Measurements from ENCODE around the gene TMEM229A. TPM values are rescaled to one million over a fixed set of nuclear protein-coding genes. Genes with fewer than 3 reads are reported as not detected.
"Not testable (repeated sequence)": the region's sequence is repeated elsewhere in the genome, so short reads cannot be mapped to it uniquely, and the experiment has no call there.

TMEM229A gene
- under 1 TPM in 1 of 2 donors, not detected in 1; 0.11 TPM for total RNA-seq
- long read RNA-seq = 0 reads

DNA sequence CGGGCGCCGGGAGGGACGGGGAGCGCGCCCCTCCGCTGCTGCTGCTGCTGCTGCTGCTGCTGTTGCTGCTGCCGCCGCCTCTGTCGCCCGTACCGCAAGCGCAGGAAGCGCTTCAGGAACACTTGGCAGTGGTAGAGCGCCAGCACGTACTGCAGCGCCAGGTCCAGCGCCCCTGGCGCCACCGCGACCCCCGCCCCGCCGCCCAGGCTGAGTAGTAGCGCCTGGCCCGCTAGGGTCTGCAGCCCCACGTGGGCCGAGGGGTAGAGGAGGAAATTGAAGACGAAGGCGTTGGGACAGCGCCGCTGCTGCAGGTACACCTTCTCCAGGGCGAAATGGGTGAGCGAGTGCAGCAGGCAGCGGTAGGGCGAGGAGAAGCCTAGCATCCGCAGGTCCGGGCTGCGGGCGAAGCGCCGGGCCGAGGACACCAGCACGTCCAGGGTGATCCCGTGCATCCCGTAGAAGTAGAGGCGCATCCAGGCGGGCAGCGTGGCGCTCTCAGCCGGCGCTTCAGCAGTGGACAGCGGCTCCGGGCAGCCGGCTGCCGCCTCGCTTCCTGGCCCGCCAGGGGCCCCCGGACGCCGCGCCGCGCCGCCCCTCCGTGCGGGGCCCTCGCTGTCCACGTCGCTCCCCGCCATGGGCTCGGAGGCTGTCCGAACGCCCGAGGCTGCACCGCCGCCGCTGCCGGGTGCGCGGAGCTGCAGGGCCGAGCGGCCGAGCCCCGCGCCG lies at the start of gene TMEM229A:
Gene TMEM229A (minus strand): TSS at position 699 of the 726 bp plus-strand sequence. CDS start 64 bp downstream, at position 635.
- DNase-seq (peak in 1 of 2 donors; percentile 45), ATAC-seq (peak; percentile 69)
- intact Hi-C loops (cut with DNase I, micrococcal nuclease) = no loop called here

DNA sequence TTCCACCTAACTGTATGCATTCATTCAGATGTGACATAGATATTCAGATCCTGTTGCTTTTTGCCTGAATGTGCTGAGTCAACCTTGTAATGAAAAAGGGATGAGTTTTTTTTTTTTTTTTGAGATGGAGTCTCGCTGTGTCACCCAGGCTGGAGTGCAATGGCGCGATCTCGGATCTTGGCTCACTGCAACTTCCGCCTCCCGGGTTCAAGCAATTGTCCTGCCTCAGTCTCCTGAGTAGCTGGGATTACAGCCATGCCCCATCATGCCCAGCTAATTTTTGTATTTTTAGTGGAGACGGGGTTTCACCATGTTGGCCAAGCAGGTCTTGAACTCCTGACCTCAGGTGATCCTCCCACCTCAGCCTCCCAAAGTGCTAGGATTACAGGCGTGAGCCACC lies 49.4 kb upstream of the TMEM229A start:
- intact Hi-C loops (cut with DNase I, micrococcal nuclease); DNase-seq; ATAC-seq: not testable (repeated sequence)

DNA sequence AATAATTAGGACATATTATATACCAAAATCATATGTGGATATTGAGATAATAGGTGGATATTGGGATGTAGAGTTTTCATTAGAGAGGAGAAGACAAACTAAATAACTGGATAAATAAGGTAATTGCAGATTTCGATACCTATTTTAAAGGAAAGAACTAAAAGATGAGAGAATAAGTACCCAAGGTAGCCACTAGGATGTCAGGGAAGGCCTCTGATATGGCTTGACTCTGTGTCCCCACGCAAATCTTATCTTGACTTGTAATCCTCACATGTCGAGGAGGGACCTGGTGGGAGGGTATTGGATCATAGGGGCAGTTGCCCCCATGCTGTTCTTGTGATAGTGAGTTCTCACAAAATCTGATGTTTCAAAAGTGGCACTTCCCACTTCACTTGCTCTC lies 44.7 kb upstream of the TMEM229A start:
- ATAC-seq = no peak
- no peak for DNase-seq
- intact Hi-C loops (cut with DNase I, micrococcal nuclease) = no loop called here

DNA sequence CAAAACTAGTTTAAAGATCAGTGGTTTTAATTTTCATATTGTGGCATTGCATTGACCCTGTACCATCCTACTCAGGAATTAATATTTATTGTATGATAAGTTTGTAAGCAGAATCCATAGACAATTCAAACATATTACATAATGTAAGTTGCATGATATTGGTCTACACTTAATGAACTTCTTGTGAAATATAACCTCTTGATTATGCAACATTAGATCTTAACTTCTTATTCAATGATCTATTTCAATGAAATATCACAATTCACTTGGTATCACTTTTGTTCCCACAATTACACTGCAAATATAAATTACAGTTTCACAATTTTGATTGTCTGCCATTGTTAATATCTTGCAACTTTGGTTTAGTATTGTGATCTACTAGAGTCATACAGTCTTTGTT lies 44.0 kb upstream of the TMEM229A start:
- ATAC-seq = no peak
- no peak for DNase-seq
- intact Hi-C loops (cut with DNase I, micrococcal nuclease) = no loop called here

DNA sequence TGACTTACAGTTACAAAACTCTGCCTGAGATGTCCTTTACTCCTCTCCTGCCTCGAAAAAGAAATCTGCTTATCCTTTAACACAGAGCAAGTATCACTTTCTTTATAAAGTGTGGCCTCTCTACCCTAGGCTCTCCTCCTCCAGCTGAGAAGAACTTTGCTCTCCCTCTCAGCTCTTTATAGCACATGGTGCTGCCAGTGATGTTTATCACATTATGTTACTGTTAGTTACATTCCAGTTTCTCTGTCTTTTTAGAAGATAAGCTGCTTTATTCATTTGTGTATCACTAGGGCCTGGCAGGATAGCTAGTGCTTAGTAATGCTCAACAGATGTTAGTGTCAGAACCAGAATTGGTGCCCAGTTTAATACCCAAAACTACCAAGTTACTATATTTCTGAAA lies 41.1 kb upstream of the TMEM229A start:
- ATAC-seq (peak; percentile 97), DNase-seq (no peak)
- intact Hi-C loops (cut with DNase I, micrococcal nuclease) = no loop called here

DNA sequence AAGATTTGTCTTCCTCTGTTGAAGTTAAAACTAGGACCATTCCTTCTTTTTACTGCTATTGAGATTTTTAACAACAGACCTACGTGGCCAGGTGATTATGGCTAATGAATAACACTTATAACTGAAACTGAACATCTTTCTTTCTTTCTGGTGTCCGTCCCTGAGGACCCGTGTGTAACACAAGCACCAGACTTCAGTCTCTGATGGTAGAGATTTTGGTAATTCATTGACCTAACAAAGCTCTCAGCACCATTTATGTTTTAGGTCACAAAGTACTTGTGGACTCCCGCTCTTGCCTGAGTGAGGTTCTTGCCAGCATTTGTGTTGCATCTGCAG lies 40.4 kb upstream of the TMEM229A start:
- DNase-seq (no peak), ATAC-seq (no peak)
- intact Hi-C loops (cut with DNase I, micrococcal nuclease) = no loop called here

DNA sequence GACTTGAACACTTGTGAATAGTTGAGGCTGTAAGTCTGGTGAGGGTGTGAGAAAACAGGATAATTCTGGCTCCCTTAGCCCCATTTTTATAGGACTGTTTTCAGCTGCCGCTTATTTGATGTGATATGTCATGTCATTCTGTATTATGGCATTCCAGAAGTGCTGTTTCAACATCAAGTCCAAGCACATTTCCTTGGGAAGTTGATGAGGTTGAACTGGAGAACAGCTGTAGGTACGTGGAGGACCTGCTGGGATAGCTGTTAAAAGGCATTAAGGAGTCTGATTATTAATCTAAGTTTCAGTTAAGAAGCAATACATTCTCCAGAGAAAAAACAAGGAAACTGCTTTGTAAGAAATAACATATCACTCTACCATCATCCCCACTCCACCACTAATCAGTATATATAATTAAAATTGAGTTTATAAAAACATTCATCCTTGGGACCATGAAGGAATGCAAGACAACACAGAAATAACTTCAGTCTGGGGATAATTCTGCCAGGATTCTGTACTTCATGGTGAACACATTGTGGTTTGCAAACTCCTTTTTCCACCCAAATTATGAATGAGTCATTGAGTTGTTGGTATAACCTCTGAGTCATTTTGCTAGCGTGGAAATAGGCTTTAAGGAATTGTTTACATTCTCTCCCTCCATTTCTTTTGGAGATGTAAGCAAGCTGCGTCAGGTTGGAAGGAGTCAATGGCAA lies 39.9 kb upstream of the TMEM229A start:
- intact Hi-C loops (cut with DNase I, micrococcal nuclease) = no loop called here
- DNase-seq (no peak), ATAC-seq (no peak)

DNA sequence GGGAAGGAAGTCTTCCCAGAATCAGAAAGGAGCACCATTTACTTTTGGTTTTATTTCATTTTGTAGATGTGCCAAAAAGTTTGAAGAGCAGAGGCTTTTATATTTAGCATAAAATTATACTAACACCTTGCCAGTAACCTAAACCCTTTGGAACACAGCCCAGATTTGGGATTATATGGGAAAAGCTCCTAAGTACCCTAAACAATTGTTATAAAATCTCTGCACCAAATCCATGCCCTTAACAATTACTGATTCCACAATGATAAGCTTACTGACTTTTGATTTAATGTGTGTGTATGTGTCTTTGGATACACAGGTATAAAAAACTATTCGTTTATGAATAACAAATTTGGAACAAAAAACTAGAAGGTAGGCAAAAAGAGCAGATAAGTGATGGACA lies 39.0 kb upstream of the TMEM229A start:
- intact Hi-C loops (cut with DNase I, micrococcal nuclease) = no loop called here
- no peak for DNase-seq
- ATAC-seq = no peak

DNA sequence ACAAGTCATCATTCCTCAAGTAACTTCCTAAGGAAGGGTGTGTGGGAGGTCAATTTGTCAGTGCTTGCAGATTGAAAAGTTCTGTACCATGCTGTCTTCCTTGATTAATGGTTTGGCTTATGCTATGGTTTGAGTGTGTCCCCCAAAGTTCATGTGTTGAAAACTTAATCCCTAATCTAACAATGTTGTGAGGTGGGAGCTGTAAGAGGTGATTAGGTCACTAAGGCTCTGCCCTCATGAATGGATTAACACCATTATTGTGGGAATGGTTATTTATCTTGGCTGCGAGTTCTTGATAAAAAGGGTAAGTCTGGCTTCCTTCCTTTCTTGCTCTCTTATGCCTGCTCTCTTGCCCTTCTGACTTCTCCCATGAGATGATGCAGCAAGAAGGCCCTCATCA lies 29.3 kb upstream of the TMEM229A start:
- intact Hi-C loops (cut with DNase I, micrococcal nuclease) = no loop called here
- ATAC-seq = no peak
- no peak for DNase-seq

DNA sequence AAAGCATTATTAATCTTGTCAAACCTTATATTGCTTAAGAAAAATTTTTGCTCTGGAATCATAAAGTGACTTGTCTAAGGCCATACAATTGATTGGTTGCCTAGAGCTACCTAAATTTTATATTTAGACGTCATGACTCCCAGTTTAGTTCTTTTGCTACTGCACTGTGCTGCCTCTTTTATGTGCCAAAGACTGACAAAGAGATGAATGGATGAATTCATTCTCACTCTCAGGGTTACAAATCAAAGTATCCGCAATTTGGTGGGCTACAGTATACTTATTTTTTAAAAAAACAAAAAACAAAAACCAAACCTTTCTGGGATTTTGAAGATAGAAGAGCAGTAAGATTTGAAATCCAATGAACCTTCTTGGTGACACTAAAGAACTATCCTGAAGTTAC lies 27.7 kb upstream of the TMEM229A start:
- intact Hi-C loops (cut with DNase I, micrococcal nuclease) = no loop called here
- DNase-seq = no peak
- ATAC-seq = no peak

DNA sequence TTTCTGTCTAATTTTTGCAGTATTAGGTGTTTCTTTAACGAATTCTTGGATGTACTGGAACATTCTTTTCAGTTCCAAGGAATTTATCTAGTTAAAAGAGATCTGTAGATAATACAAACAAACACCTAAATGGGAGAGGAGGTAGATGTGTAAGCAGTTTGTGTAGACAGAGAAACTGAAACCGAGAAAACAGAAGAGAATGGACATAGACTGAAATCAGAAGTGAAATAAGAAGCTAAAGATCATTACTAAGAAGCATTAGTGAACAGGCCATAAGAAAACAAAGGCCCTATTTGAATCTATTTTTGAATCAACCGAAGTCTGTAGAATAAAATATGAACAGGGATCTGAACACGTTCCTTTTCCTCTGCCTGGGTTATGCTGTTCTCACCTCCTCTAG lies 26.5 kb upstream of the TMEM229A start:
- intact Hi-C loops (cut with DNase I, micrococcal nuclease) = no loop called here
- ATAC-seq (no peak), DNase-seq (no peak)

DNA sequence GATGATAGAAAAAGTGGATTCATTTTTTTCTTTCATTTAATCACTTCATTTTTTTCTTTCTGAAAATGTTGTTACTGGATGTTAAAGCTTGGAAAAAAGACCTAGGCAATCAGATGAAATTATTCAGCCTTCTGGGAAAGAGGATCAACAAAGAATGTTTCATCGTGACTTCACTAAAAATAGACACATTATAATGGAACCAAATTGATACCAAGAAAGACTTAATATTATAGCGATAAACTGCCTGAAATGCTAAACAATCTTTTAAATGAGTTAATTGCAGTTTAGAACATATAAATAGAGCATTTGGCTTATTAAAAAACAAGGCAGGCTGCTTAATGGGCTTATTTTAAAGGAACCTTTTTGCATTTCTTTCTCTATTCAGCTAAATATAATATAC lies 25.6 kb upstream of the TMEM229A start:
- ATAC-seq (no peak), DNase-seq (no peak)
- intact Hi-C loops (cut with DNase I, micrococcal nuclease) = no loop called here

DNA sequence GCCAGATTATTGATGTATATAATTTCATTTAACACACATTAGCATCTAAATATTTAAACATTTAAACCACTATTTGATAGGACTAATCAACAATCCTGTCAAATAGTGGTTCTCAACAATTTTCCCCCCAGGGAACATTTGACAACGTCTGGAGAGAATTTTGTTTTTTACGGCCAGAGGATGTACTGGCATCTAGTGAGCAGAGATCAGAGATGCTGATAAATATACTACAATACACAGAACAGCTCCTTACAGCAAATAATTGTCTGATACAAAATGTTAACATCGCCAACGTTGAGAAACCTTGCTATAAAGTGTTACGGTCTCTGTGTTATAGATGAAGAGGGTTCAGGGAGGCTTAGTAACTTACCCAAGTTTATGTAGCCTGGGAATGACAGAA lies 25.0 kb upstream of the TMEM229A start:
- ATAC-seq (no peak), DNase-seq (no peak)
- intact Hi-C loops (cut with DNase I, micrococcal nuclease) = no loop called here

DNA sequence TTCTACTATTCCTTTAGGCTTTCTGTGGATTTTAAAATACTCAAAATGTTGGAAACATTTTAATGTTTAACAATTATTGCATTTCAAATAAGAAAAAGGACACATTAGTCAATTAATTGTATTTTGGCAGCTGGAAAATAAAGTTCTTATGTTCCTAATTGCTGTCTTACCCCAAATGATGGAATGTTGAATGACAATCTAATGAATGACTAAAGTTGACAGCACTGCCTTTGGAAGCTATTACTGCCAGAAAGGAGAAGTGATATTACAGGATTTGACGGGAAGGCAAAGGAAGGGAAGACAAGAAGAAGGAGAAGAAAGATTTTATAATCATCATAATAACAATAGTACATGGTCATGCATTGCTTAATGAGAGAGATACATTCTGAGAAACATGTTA lies 23.4 kb upstream of the TMEM229A start:
- intact Hi-C loops (cut with DNase I, micrococcal nuclease) = no loop called here
- no peak for ATAC-seq
- no peak for DNase-seq

DNA sequence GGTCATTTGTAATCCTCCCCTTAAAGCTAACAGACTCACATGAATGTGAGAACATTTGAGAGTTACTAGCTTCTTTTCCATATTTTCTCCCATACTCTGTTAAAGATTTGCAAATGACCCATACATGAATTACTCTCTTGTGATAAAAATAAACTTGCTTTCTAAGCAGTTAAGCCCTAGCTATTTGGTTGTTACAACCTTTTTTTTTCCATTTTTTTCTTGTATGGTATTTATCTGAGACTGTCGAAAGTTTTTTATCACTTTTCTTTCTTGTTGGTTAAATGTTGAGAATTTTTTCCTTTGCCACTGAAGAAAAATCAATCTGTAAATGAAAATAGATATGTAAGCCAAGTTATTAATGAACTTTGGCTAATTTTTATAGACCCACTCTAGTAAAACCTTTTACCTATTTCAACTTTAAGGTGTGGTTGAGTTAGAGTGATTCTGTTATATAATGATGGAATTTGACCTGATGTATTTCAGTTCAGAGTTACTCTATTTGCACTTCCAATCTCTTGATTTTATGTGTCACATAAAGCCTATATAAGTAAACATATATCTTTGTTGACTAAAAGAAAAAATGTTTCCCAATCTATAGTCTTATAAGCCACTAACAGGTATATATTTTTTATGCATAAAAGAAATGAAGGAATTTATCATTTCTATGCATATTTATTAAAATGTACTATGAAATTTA lies 19.0 kb upstream of the TMEM229A start:
- peak; percentile 97 for ATAC-seq
- no peak for DNase-seq
- intact Hi-C loops (cut with DNase I, micrococcal nuclease) = no loop called here

DNA sequence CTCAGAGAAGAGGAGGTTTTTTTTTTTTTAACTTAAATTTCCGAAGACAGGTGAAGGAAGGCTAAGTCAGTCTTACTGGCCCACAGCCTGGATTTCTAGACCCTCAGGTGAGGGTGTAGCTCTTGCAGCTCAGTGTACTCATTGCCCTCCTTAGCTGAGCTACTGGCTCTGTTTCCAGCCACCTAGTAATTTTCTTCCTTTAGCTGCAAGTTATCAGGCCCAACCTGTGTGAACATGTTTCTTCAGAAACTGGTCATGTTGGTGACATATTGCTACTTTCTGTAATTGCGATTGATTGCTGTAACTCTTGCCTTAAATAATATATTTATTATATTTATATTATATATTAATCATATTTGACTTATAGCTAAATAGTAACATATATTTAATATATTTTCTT lies 10.0 kb upstream of the TMEM229A start:
- DNase-seq (no peak), ATAC-seq (no peak)
- intact Hi-C loops (cut with DNase I, micrococcal nuclease) = no loop called here

DNA sequence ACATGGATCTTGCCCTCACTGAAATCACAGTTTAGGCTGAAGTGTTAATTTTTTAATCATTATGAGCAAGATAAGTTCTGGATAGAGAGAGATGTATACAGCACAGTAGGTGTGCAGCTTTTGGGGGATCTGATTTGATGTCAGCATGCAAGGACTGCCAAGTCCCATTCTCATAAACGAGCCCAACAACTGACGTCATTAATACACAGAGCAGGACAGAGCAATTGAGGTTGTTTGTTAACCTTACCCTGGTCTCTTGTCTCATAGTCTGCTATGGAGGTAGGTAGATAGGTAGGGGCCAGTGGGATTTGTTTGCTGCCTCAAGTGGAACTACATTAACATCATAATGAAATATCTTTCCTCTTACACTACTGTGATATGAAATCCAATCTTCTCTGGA lies 8.6 kb upstream of the TMEM229A start:
- DNase-seq (no peak), ATAC-seq (no peak)
- intact Hi-C loops (cut with DNase I, micrococcal nuclease) = no loop called here

DNA sequence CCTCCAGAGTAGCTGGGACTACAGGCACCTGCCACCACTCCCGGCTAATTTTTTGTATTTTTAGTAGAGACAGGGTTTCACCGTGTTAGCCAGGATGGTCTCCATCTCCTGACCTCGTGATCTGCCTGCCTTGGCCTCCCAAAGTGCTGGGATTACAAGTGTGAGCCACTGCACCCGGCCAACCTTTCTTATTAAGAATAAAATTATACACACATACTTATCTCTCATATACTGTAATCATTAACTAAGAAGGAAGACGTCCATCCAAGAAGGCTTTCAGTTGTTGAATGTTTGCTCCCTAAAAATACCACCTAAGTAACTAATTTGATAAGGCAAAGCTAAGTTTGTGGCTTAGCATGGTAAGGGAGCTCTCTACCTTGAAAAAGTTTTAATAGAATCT lies 5.0 kb upstream of the TMEM229A start:
- DNase-seq; intact Hi-C loops (cut with DNase I, micrococcal nuclease): not testable (repeated sequence)
- ATAC-seq = peak; percentile 52

DNA sequence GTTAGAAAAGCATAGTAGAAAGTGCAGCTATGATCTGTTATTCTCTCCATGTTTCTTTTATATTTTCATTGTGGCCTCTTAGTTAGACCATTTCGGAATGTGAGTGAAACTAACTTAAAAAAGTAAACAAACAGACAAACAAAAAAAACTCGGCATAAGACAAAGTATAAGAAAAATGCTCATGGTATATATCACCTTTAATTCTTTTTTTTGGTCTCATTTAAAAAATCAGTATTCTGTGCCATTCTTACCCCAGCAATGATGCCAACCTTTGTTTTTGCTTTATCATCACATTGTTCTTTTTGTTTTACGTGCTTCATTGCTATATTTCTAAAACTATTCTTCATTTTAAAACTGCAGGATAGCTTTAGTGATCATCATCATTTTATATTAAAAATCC lies 2.8 kb upstream of the TMEM229A start:
- ATAC-seq = no peak
- intact Hi-C loops (cut with DNase I, micrococcal nuclease) = no loop called here
- DNase-seq = no peak

DNA sequence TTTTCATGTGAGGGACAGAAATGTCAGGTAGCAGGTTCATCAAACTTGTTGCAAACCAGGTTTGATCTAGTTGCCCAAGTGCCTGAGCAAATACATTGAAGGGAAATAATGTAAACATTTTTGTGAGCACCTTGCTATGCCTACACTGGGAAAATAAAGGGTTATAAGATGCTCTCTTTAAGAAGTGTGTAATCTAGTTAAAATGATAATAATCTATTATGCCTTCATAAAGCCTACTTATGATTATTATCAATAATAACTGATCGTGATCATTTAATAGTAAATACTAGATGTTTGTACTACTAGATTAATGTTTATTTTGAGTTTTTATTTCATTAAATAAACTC lies 1.9 kb upstream of the TMEM229A start:
- no peak for ATAC-seq
- no peak for DNase-seq
- intact Hi-C loops (cut with DNase I, micrococcal nuclease) = no loop called here

Data from left colon (tissue), 2 donors.